ENCODE measurements around the gene BAHCC1. TPM values are rescaled to one million over a fixed set of nuclear protein-coding genes. Genes with fewer than 3 reads are reported as not detected.

Gene BAHCC1
- total RNA-seq, 1 experiment from 2014 or later = 0.17 TPM

DNA sequence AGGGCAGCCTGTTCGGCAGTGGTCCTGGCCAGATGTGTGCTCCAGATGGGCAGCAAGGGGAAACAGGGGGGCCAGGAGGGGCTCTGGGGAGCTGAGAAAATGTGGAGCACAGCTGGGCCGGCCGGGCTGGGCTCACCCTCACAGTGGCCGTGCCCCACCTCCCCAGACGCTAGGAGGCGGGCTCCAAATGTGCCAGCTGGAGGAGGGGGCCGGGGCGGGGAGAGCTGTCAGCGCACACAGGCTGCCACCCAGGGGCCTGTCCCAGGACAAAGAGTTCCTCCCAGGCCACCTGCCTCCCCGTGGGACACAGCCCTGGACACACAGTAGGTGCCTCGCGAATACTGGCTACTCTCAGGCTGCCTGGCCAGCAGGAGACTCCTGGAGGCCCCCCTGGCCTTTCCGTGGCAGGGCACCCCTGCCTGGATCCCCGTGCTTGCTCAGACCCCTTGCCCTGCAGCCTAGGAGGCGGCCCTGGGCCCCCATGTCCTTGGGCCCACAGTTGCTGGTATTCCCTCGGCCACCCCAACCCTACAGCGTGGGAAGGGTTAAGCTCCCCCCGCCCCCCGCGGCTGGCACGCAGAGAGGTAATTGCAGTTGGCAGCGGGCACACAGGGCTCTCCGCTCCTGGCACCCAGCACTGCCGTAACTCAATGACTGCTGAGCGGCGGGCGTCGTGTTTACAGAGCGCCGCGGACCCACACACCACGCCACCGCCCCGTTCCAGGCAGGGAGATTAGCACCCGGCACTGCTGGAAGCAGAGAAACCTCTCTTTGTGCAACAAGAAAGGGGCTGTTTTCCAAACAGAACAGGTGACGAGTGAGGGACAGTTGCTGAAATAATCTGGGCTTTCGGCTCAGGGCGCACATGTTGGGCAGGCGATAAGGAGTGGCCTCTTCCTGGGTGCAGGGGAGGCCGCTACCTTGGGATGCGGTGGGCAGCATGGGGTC, 32.2 kb downstream of the BAHCC1 start:
- H3K9me3 Mint-ChIP-seq (ENCODE audit: low read depth, unreplicated experiment) = no peaks in the 10 kb centered on the region
- H3K4me3 Mint-ChIP-seq (ENCODE audit: low read depth, unreplicated experiment) = no peak overlapping the region
- intact Hi-C loops (cut with micrococcal nuclease; ENCODE audit: unreplicated experiment) = no loop called here
- TF ChIP-seq, protein P1, sequence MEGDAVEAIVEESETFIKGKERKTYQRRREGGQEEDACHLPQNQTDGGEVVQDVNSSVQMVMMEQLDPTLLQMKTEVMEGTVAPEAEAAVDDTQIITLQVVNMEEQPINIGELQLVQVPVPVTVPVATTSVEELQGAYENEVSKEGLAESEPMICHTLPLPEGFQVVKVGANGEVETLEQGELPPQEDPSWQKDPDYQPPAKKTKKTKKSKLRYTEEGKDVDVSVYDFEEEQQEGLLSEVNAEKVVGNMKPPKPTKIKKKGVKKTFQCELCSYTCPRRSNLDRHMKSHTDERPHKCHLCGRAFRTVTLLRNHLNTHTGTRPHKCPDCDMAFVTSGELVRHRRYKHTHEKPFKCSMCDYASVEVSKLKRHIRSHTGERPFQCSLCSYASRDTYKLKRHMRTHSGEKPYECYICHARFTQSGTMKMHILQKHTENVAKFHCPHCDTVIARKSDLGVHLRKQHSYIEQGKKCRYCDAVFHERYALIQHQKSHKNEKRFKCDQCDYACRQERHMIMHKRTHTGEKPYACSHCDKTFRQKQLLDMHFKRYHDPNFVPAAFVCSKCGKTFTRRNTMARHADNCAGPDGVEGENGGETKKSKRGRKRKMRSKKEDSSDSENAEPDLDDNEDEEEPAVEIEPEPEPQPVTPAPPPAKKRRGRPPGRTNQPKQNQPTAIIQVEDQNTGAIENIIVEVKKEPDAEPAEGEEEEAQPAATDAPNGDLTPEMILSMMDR (IDR thresholded peaks at IDR 0.05; ENCODE audit: unreplicated experiment) = no peak
- no peak overlapping the region for H3K27ac Mint-ChIP-seq (ENCODE audit: unreplicated experiment)
- no peaks in the 10 kb centered on the region for H3K4me1 Mint-ChIP-seq (ENCODE audit: low read depth, unreplicated experiment)
- CTCF ChIA-PET = interaction anchor here (0.6 kb wide), 1 partner anchor 62 kb away, joined by 3 read pairs; no protein-coding TSS in a partner anchor
- no peak for DNase-seq
- H3K27me3 Mint-ChIP-seq (ENCODE audit: unreplicated experiment) = peaks cover 24% of the 10 kb centered on the region
- no TSS peak for BruUV-seq (replicated peaks)
- no peaks in the 10 kb centered on the region for H3K36me3 Mint-ChIP-seq (ENCODE audit: insufficient read depth, unreplicated experiment)

DNA sequence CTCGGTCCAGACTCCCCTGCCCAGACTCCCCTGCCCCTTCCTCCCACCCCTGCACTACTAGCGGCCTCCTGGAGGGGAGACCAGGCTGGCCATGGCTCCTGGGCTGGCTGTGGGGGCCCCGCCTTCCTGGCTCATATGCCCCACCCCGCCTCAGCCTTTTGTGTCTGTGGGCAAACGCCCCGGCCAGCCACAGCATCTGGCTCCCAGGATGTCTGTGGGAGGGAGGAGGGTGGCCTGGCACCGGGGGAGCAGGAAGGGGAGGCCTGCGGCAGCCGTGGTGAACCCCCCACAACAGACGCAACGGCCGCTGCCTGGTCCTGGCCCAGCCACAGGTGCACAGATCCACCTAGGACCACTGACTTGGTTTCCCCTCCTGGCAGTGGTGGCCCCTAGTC, 32.9 kb downstream of the BAHCC1 start:
- H3K27me3 Mint-ChIP-seq (ENCODE audit: unreplicated experiment) = peaks cover 28% of the 10 kb centered on the region
- H3K4me1 Mint-ChIP-seq (ENCODE audit: low read depth, unreplicated experiment) = no peaks in the 10 kb centered on the region
- CTCF ChIA-PET = no interaction called here
- H3K36me3 Mint-ChIP-seq (ENCODE audit: insufficient read depth, unreplicated experiment) = no peaks in the 10 kb centered on the region
- intact Hi-C loops (cut with micrococcal nuclease; ENCODE audit: unreplicated experiment) = no loop called here
- H3K9me3 Mint-ChIP-seq (ENCODE audit: low read depth, unreplicated experiment) = no peaks in the 10 kb centered on the region
- no TSS peak for BruUV-seq (replicated peaks)
- H3K27ac Mint-ChIP-seq (ENCODE audit: unreplicated experiment) = no peak overlapping the region
- TF ChIP-seq, protein P1 (IDR thresholded peaks at IDR 0.05; ENCODE audit: unreplicated experiment) = no peak
- DNase-seq = peak; percentile 44
- no peak overlapping the region for H3K4me3 Mint-ChIP-seq (ENCODE audit: low read depth, unreplicated experiment)

DNA sequence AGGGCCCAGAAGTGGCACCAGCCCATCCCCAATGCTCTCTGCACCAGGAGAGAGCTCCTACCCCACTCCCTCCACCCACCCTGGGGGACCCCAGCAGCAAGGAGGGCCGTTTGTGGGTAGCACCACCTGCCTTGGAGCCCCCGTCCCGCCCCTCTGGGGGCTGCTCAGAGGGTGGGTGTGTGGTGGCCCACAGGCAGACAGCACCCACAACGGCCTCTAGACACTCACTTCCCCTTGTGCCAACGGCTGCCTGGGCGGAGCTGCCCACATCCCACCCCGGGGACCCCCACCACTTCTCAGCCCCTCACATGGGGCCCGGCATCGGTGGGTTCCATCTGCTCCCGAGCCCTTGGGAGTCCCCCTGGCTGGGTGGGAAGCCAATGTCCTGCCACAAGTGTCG, 33.3 kb downstream of the BAHCC1 start:
- intact Hi-C loops (cut with micrococcal nuclease; ENCODE audit: unreplicated experiment) = no loop called here
- no TSS peak for BruUV-seq (replicated peaks)
- CTCF ChIA-PET = interaction anchor here (2.5 kb wide), 1 partner anchor 12 kb away, joined by 15 read pairs; no protein-coding TSS in a partner anchor

DNA sequence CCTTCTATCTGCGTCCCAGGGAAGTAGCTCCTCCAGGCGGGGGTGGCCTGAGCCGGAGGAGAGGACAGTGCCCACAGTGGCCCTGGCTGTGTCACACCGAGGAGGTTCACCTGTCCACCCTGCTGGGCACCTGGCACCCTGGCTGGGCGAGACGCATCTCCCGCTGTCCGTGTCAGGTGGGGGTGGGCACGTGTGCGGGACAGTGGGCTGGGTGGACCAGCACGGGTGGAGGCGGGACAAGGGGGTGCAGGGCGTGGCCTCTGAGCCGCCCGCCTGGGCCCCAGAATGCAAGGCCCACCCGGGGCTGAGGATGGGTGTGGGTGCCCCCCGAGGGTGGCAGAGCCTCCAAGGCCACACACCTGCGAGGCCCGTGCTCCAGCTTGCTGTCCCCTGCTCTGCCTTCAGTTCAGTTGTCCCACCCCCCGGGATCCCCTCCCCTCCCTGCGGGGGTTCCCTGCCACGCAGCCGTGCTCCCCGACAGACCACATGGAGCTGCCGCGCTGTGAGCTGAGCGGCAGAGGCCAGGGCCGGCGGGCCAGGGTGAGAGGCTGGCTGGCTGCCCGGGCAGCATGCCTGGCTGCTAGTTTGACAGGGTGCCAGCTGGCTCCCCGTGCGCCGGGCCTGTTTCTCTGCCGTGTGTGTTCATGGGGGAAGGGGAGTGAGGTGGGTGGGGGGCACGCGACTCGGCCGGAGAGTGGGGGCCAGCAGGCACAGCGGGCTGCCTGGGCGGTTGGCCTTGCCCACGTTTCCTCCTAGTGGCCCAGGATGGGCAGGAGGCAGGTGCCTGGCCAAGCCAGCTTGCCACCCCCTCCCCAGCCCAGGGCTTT, 33.9 kb downstream of the BAHCC1 start:
- H3K9me3 Mint-ChIP-seq (ENCODE audit: low read depth, unreplicated experiment) = no peaks in the 10 kb centered on the region
- no peaks in the 10 kb centered on the region for H3K36me3 Mint-ChIP-seq (ENCODE audit: insufficient read depth, unreplicated experiment)
- peak; percentile 88 for DNase-seq
- TF ChIP-seq, protein P1 (IDR thresholded peaks at IDR 0.05; ENCODE audit: unreplicated experiment) = no peak
- no TSS peak for BruUV-seq (replicated peaks)
- no peak overlapping the region for H3K4me3 Mint-ChIP-seq (ENCODE audit: low read depth, unreplicated experiment)
- no peaks in the 10 kb centered on the region for H3K4me1 Mint-ChIP-seq (ENCODE audit: low read depth, unreplicated experiment)
- no peak overlapping the region for H3K27ac Mint-ChIP-seq (ENCODE audit: unreplicated experiment)
- H3K27me3 Mint-ChIP-seq (ENCODE audit: unreplicated experiment) = peaks cover 30% of the 10 kb centered on the region
- CTCF ChIA-PET = interaction anchor here (0.6 to 2.5 kb wide), 6 partner anchors 11 to 119 kb away, joined by 3 to 15 read pairs (median 6); partner anchors contain the start of gene BAHCC1
- intact Hi-C loops (cut with micrococcal nuclease; ENCODE audit: unreplicated experiment) = no loop called here

More for the DNA sequence above, 33.3 kb downstream of the BAHCC1 start:
- peaks cover 28% of the 10 kb centered on the region for H3K27me3 Mint-ChIP-seq (ENCODE audit: unreplicated experiment)
- no peaks in the 10 kb centered on the region for H3K4me1 Mint-ChIP-seq (ENCODE audit: low read depth, unreplicated experiment)
- DNase-seq = no peak
- no peak overlapping the region for H3K4me3 Mint-ChIP-seq (ENCODE audit: low read depth, unreplicated experiment)
- TF ChIP-seq, protein P1 (IDR thresholded peaks at IDR 0.05; ENCODE audit: unreplicated experiment) = no peak
- no peaks in the 10 kb centered on the region for H3K9me3 Mint-ChIP-seq (ENCODE audit: low read depth, unreplicated experiment)
- H3K27ac Mint-ChIP-seq (ENCODE audit: unreplicated experiment) = no peak overlapping the region
- H3K36me3 Mint-ChIP-seq (ENCODE audit: insufficient read depth, unreplicated experiment) = no peaks in the 10 kb centered on the region

Measured in Calu3 (cell line).